Keratinocyte (primary cell): ENCODE results near the gene LRRC9. TPM values are rescaled to one million over a fixed set of nuclear protein-coding genes. Genes with fewer than 3 reads are reported as not detected.

ENCODE experiments used
- DNase-seq: peaks from one replicate; pipeline ENCODE4 v3.0.0-alpha.2; 2011; ENCODE audit warnings: low read depth, missing footprints, low spot score
- FAIRE-seq: peaks from 2 replicates; lab custom pipeline; 2011; peaks lifted over from hg19 to GRCh38; lab: Jason Lieb, UNC
- H2AFZ ChIP-seq: 2 replicates; pipeline ENCODE4 v1.6.0; 2012; ENCODE audit warnings: low read length, control low read depth, inconsistent platforms; ENCODE audit not compliant: control insufficient read depth
- H3K27ac ChIP-seq: 2 replicates; pipeline ENCODE4 v1.5.1; 2011; ENCODE audit warnings: low read length; ENCODE audit not compliant: control insufficient read depth, insufficient read depth
- H3K27me3 ChIP-seq: 3 replicates; pipeline ENCODE4 v1.6.0; 2011; ENCODE audit warnings: low read length; ENCODE audit not compliant: control insufficient read depth, insufficient read depth; ENCODE audit errors: extremely low read depth
- H3K36me3 ChIP-seq, 2 experiments: 2 replicates in 1 of 2; 3 replicates in 1 of 2; pipeline ENCODE4 v1.5.1; 2011; ENCODE audit warnings: low read length in 2 of 2, mild to moderate bottlenecking in 1 of 2; ENCODE audit not compliant: control insufficient read depth in 2 of 2, insufficient read depth in 2 of 2; ENCODE audit errors: extremely low read depth in 1 of 2
- H3K4me1 ChIP-seq: 3 replicates; pipeline ENCODE4 v1.5.1; 2011; ENCODE audit warnings: low read length; ENCODE audit not compliant: control insufficient read depth, insufficient read depth; ENCODE audit errors: extremely low read depth
- H3K4me2 ChIP-seq: 3 replicates; pipeline ENCODE4 v1.6.0; 2011; ENCODE audit warnings: low read depth, low read length; ENCODE audit not compliant: control insufficient read depth, insufficient read depth; ENCODE audit errors: extremely low read depth
- H3K4me3 ChIP-seq, 3 experiments: fragments of 200-600 bp in 1 of 3; sonication (generic) in 1 of 3; 2 replicates in 2 of 3; 3 replicates in 1 of 3; pipeline ENCODE4 v1.5.1; 2011 to 2016; ENCODE audit warnings: low read length in 3 of 3, mild to moderate bottlenecking in 3 of 3, control low read depth in 2 of 3, inconsistent platforms in 1 of 3, low read depth in 1 of 3, mixed read lengths in 1 of 3, mixed run types in 1 of 3, moderate library complexity in 1 of 3; ENCODE audit not compliant: control insufficient read depth in 2 of 3, insufficient read depth in 2 of 3; ENCODE audit errors: extremely low read depth in 1 of 3
- H3K79me2 ChIP-seq: 2 replicates; pipeline ENCODE4 v1.6.0; 2012; ENCODE audit warnings: low read length; ENCODE audit not compliant: control insufficient read depth, insufficient read depth
- H3K9ac ChIP-seq: 3 replicates; pipeline ENCODE4 v1.6.0; 2011; ENCODE audit warnings: low read length; ENCODE audit not compliant: control insufficient read depth, insufficient read depth; ENCODE audit errors: extremely low read depth
- H3K9me1 ChIP-seq: 3 replicates; pipeline ENCODE4 v1.6.0; 2011; ENCODE audit warnings: low read length; ENCODE audit not compliant: control insufficient read depth, insufficient read depth; ENCODE audit errors: extremely low read depth
- H3K9me3 ChIP-seq: 2 replicates; pipeline ENCODE4 v1.5.1; 2012; ENCODE audit warnings: low read depth, low read length; ENCODE audit not compliant: control insufficient read depth
- H4K20me1 ChIP-seq: 3 replicates; pipeline ENCODE4 v1.6.0; 2011; ENCODE audit warnings: low read length; ENCODE audit not compliant: control insufficient read depth, insufficient read depth; ENCODE audit errors: extremely low read depth
- CTCF ChIP-seq, 3 experiments: IDR thresholded peaks in 1 of 3; conservative IDR thresholded peaks in 1 of 3; optimal IDR thresholded peaks in 1 of 3; 2 replicates in 2 of 3; 3 replicates in 1 of 3; pipeline versions ENCODE3 to v1.5.1; 2011; ENCODE audit warnings: low read length in 3 of 3, mild to moderate bottlenecking in 3 of 3, moderate library complexity in 2 of 3, control low read depth in 1 of 3, inconsistent platforms in 1 of 3; ENCODE audit not compliant: insufficient read depth in 2 of 3; ENCODE audit errors: extremely low read depth in 1 of 3
- EZH2 ChIP-seq: IDR thresholded peaks from one replicate; pipeline ENCODE4 v1.6.1; 2012; ENCODE audit warnings: inconsistent platforms, mild to moderate bottlenecking, low read length, moderate library complexity
- dilution Hi-C: fragments of 300-500 bp; cut with MboI; formaldehyde crosslinking; loops from one replicate; pipeline ENCODE4 v1.7.0; 2020; ENCODE audit warnings: low sequenced_read_pairs; ENCODE audit not compliant: extremely low pct_ligation_motif_present
- polyA plus RNA-seq, 5 experiments: library from polyadenylated mRNA; depleted of rRNA in 3 of 5; stranded (reverse) in 3 of 5; stranded (forward) in 1 of 5; unstranded in 1 of 5; fragments of >200 nt; gene quantifications; 1 replicate in 1 of 5; 2 replicates in 3 of 5; 3 replicates in 1 of 5; pipeline versions ENCODE4 v1.2.1 to v1.2.3, GENCODE V29; 2011 to 2012; ENCODE audit warnings: missing spikeins in 2 of 5, low read depth in 1 of 5, low replicate concordance in 1 of 5

Gene LRRC9
- polyA plus RNA-seq, 1 donor (not counting 4 experiments of a cell fraction or from before 2014, with no cell fraction given): not detected

GRCh38 chr14:60064491-60065072, 144.6 kb downstream of the LRRC9 start:
- H3K4me1 ChIP-seq: peaks cover 6% of the 10 kb centered on the region
- FAIRE-seq (no peak), DNase-seq (no peak)
- H3K4me3 ChIP-seq: no peak overlapping the region
- H3K27me3 ChIP-seq: no peaks in the 10 kb centered on the region
- H3K79me2 ChIP-seq: no peaks in the 10 kb centered on the region
- no peaks in the 10 kb centered on the region for H4K20me1 ChIP-seq
- no peak overlapping the region for H3K4me2 ChIP-seq
- TF ChIP-seq EZH2 (no peak), CTCF (optimal IDR thresholded peaks at IDR 0.05 in 1 of 3, IDR thresholded peaks at IDR 0.05 in 1 of 3, conservative IDR thresholded peaks at IDR 0.05 in 1 of 3; ENCODE audit: extremely low read depth in 1 of 3, insufficient read depth in 2 of 3, low read length in 3 of 3) (peak in 2 of 3 experiments; percentile 30 to 38)
- no peak overlapping the region for H2AFZ ChIP-seq
- no peaks in the 10 kb centered on the region for H3K9me1 ChIP-seq
- H3K36me3 ChIP-seq: no peaks in the 10 kb centered on the region
- H3K27ac ChIP-seq: no peak overlapping the region
- no peaks in the 10 kb centered on the region for H3K9me3 ChIP-seq
- H3K9ac ChIP-seq: no peak overlapping the region
- dilution Hi-C loops: no loop called here

GRCh38 chr14:60067882-60068281, 147.9 kb downstream of the LRRC9 start:
- dilution Hi-C loops: no loop called here
- H3K4me2 ChIP-seq: no peak overlapping the region
- no peaks in the 10 kb centered on the region for H3K9me3 ChIP-seq
- no peak overlapping the region for H3K9ac ChIP-seq
- no peak for TF ChIP-seq CTCF (optimal IDR thresholded peaks at IDR 0.05 in 1 of 3, IDR thresholded peaks at IDR 0.05 in 1 of 3, conservative IDR thresholded peaks at IDR 0.05 in 1 of 3; ENCODE audit: extremely low read depth in 1 of 3, insufficient read depth in 2 of 3, low read length in 3 of 3)
- no peak for TF ChIP-seq EZH2
- no peak overlapping the region for H3K4me3 ChIP-seq
- H3K4me1 ChIP-seq: no peaks in the 10 kb centered on the region
- DNase-seq (no peak), FAIRE-seq (no peak)
- no peaks in the 10 kb centered on the region for H3K9me1 ChIP-seq
- no peaks in the 10 kb centered on the region for H4K20me1 ChIP-seq
- H3K27ac ChIP-seq: no peak overlapping the region
- H2AFZ ChIP-seq: no peak overlapping the region
- H3K27me3 ChIP-seq: no peaks in the 10 kb centered on the region
- H3K36me3 ChIP-seq: no peaks in the 10 kb centered on the region
- no peaks in the 10 kb centered on the region for H3K79me2 ChIP-seq
